Measurements from ENCODE around the gene ZNF346.
A peak's percentile ranks its signal among the peaks of the same experiment; 100 is the strongest.
"Not testable (repeated sequence)": the region's sequence is repeated elsewhere in the genome, so short reads cannot be mapped to it uniquely, and the experiment has no call there.

The ZNF346 gene

GRCh38 chr5:177010153-177010552 is 12.3 kb upstream of the ZNF346 start:
- DNase-seq = no peak

DNA sequence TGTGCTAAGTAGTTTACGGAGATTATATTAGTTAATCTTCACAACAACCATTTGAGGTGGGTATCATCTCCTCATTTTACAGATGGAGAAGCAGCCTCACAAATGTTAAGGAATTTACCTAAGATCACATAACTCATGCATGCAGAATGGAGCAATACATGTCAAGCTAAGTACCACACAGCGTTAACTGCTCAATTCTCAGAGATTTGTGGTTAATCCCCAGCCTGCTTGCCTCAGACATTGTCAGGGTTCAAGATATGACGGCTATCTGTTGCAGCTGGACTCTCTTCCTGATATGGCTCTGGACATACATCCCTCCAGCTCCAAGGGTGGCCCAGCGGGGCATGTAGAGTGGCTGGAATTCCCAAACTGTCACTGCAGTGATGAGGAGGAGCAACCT is 7.3 kb upstream of the ZNF346 start:
- DNase-seq = no peak

- no peak for DNase-seq
Measured at GRCh38 chr5:177018341-177018740, 4.2 kb upstream of the ZNF346 start.

- no peak for DNase-seq
Measured at GRCh38 chr5:177020033-177020432, 2.5 kb upstream of the ZNF346 start.

DNA sequence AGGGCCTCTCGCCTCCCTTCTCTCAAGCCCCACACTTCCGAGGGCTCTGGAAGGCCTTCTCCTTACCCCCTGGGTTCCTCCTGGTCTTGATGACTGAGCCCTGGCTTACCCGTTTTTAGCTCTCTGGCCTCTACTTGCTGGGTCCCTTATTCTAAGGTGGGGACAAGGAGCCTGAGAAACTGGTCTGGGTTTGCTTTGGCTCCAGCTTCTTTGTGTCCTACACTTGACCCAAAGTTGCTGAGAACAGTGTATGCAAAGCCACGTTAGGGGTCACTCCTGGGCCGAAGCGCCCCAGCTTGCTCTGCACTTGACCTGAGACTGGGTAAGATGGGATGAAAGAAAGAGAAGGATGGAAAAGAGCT is 788 bp downstream of the ZNF346 start:
- DNase-seq = peak in 1 of 5 donors; percentile 13

DNA sequence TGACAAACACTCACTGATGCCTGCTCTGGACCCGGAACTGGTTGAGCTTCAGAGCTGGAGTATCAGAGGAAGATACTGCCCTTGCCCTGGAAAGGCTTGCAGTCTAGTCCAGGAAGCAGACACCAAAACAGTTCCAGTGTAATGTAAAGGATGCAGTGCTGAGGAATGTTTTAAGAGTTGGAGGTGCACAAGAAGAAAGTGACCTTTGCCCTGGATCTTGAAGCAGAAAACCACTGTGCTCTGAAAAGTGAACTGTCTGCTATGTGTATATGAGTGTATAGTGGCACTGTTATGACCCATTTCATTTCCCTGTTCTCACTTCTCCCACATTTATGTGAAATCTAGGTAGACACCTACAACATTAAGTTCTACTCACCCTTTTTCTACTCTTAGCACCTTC is 2.1 kb downstream of the ZNF346 start:
- no peak for DNase-seq

DNA sequence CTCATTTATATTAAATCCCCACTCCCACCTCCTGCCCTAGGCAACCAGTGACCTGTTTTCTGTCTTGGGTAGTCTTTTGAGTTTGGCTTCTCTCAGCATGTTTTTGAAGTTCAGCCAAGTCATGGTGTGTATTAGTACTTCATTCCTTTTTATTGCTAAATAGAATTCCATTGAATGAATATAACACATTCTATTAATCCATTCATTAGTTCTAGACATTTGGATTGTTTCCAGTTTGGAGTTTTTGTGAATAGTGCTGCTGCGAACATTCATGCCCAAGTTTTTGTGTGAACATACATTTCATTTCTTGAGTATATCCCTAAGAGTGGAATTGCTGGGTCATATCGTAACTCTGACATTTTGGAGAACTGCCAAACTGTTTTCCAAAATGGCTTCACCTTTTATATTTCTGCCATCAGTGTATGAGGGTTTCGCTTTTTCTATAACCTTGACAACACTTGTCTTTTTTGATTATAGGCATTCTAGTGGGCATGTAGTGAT is 2.7 kb downstream of the ZNF346 start:
- DNase-seq = no peak

DNA sequence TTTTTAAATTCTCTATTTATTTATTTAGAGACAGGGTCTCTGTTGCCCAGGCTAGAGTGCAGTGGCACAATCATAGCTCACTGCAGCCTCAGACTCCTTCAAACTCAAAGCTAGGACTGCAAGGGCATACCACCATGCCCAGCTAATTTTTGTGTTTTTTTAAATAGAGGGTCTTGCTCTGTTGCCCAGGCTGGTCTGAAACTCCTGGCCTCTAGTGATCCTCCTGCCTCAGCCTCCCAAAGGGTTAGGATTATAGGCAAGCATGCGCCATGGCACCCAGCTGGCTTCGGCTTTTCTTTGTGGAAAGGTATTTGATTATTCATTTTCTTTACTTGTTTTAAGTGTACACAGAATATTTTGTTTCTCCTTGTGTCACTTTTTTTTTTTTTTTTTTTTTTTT is 5.2 kb downstream of the ZNF346 start:
- no peak for DNase-seq

- no peak for DNase-seq
Measured at GRCh38 chr5:177029498-177029897, 7.0 kb downstream of the ZNF346 start.

DNA sequence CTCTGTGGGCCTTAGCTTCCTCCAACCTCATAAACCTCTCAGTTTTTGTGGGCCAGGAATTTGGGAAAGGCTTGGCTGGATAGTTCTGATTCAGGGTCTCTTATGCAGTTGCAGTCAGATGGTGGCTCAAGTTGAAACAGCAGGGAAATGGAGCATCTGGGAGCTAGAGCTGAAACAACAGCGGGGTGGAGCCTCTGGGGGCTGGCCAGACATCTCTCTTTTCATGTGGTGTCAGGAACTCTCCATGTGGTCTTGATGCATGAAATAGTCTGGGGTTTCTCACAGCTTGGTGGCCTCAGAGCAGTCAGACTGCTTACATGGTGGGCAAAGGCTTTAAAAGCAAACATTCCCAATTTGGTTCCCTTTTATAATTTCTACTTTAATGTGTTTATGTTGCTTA is 13.5 kb downstream of the ZNF346 start:
- no peak for DNase-seq

- no peak for DNase-seq
Measured at GRCh38 chr5:177036443-177036842, 13.9 kb downstream of the ZNF346 start.

GRCh38 chr5:177036921-177037320 is 14.4 kb downstream of the ZNF346 start:
- no peak for DNase-seq

DNA sequence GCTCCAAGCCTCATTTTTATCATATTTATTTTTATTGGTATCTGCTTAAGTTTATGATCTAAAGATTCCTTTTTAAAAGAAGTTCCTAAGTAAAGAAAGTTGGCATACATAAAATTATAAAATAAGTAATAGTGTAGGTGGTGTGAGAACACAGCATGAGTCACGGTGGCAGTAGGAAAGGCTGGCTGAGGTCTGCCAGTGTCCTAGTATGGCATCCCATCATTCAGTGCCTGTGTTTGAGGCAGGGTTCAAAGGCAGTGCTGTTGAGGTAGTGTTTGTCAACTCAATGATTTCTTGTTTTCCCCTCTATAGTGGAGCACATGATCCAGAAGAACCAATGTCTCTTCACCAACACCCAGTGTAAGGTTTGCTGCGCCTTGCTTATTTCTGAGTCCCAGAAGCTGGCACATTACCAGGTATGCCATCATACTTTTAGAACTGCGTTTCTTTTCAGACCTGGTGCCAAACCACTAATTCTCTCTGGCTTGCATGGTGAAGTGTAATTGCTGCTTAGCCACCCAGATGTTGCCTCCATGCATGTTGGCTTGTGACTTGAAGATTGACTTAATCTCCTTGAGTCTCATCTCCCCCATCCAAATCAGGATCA is 18.4 kb downstream of the ZNF346 start:
- DNase-seq = no peak

- DNase-seq = no peak
Measured at GRCh38 chr5:177041936-177042335, 19.4 kb downstream of the ZNF346 start.

DNA sequence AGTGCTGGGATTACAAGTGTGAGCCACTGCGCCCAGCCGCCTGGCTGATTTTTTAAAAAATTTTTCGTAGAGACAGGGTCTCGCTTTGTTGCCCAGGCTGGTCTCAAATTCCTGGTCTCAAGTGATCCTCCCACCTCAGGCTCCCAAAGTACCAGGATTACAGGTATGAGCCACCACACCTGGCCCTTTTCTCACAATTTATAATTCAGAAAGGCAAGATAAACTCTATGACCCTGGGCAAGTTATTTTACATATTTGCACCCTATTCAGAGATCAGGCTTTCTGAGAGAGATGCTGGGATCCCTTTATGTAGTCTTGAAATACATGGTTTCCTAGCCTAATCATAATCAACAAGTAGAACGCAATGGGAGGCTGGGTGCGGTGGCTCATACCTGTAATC is 20.6 kb downstream of the ZNF346 start:
- no peak for DNase-seq

- DNase-seq = no peak
Measured at GRCh38 chr5:177043958-177044357, 21.5 kb downstream of the ZNF346 start.

GRCh38 chr5:177044641-177045040 is 22.1 kb downstream of the ZNF346 start:
- DNase-seq = no peak

DNA sequence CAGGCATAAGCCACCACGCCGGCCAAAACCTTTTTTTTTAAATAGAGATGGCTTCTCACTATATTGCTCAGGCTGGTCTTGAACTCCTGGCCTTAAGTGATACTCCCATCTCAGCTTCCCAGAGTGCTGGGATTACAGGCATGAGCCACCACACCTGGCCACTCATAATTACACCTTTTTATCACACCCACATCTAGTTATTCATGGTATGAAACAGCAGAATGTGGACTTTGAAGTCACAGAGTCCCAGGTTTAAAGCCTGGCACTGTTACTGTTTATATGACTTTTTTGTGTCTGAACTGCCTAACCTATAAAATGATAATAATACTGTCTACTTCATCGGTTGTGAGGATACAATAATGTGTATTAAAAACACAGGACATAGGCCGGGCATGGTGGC is 23.1 kb downstream of the ZNF346 start:
- DNase-seq = no peak

GRCh38 chr5:177048531-177048930 is 26.0 kb downstream of the ZNF346 start:
- not testable (repeated sequence) for DNase-seq

DNA sequence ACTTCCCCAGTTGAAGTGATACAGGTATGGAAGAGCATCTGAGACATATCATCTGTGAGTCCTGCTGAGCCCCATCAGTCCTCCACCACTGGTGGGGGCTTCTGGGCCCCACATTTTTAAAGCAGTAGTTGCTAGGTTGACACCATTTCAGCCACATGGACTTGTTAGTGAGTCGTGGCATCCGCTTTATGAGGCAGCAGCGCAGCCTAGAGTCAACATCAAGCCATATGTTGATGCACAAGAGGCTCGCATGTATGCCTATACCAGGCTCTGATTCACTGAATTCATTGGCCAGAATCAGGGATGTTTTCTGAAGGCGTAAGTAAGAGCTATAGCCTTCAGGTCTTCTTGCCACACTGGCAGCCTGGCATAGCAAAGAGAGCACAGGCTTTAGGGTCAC is 26.8 kb downstream of the ZNF346 start:
- DNase-seq = no peak

DNA sequence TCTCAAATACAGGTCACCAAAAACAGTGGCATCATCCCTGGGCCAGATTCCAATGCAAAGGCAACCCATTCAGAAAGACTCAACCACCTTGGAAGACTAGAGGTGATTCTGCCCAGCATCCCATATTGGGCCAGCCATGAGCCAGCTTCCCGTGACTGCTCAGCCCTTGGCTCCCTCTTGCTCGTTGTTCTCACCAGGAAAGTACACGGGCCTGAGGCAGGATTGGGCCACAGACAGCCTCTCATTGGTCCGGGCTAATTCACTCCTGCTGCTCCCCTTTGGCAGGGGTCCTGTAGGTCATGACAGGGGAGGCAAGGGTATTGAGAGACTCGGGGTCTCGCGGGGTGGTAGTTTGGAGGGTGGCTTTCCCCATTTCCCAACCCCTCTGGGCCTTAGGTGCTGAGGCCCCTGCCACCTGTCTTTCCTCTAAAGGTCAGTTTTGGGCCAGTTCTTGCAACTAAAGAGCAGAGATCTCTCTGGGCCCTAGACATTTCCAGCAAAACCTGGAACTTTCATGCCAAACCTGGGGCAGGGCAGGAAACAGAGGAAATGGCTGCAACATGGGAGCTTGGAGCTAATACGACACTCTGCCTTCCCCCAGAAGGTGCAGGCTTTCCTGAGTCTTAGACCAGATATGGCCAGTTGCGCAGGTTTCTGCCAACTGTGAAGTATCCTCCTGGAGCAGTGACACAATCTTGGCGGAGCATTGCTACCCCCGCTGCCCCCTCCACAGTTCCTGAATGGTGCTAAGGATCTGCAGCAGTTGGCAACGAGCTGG is 42.2 kb downstream of the ZNF346 start:
- no peak for DNase-seq

DNA sequence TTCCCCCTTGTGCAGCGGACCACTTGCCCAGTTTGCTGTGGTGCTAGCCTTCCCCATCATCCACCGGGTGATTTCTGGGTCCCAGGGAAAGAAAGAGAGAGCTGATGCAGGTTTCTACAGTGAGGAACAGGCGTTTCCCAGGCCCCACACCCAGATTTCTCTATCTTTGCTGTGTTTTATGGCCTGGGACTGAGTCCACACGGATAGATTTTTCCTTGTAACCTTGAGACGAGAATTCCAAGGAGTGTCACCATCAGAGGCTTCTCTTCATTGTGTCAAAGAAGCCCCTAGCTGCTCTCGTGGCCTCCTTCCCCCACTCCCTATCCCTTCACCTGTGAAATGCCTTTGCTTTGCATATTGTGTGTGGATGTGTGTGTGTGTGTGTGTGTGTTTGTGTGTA is 43.0 kb downstream of the ZNF346 start:
- DNase-seq = no peak

DNA sequence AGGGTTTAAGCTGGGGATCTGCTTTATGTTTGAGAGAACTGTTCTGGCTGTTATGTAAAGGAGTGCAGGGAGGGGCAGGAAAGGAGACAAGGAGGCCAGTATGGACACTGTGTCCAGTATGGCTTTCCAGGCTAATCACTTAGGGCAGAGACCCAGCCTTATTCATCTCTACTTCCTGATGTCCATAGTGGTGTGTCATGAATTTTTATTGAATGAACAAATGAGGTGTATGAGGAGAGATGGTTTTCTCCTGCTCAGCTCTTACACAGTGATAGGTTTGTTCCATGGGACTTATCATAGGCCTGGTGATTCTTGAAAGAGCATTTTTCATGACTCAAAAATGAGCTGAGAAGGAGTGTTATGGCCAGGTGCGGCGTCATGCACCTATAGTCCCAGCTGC is 43.7 kb downstream of the ZNF346 start:
- DNase-seq = no peak

GRCh38 chr5:177067503-177067902 is 45.0 kb downstream of the ZNF346 start:
- DNase-seq = no peak
